ENCODE results near the gene F2. TPM values are rescaled to one million over a fixed set of nuclear protein-coding genes. Genes with fewer than 3 reads are reported as not detected.

The F2 gene
- total and polyA plus RNA-seq, 5 experiments from 2014 or later = not detected

- H3K4me1 Mint-ChIP-seq = peaks cover 24 to 59% (median 55%) of the 10 kb centered on the region in 4 donors
- H3K27me3 Mint-ChIP-seq = no peaks in the 10 kb centered on the region
- no peaks in the 10 kb centered on the region for H3K9me3 Mint-ChIP-seq
- peak overlapping the region in 4 of 10 donors; percentile 18 to 51 (median 44) for H3K4me3 Mint-ChIP-seq
- DNase-seq = no peak
- POLR2A ChIA-PET = interaction anchor here (8.9 kb wide), 1 partner anchor 21 kb away, joined by 91 read pairs; the partner anchor contains the start of genes ARHGAP1 and ZNF408
- H3K36me3 Mint-ChIP-seq = peaks cover 0 to 52% (median 14%) of the 10 kb centered on the region in 3 donors
- H3K27ac Mint-ChIP-seq = peak overlapping the region in 6 of 10 donors; percentile 6 to 85 (median 68)
- no peak for ATAC-seq
Measured at GRCh38 chr11:46677169-46677568, 41.8 kb upstream of the F2 start.

GRCh38 chr11:46677991-46678740, 40.8 kb upstream of the F2 start:
- POLR2A ChIA-PET = interaction anchor here (0.7 kb wide), 1 partner anchor 24 kb away, joined by 4 read pairs; no protein-coding TSS in a partner anchor
- Mint-ChIP-seq H3K4me3 (peak overlapping the region in 1 of 10 donors; percentile 59), H3K4me1 (peaks cover 20 to 49% (median 45%) of the 10 kb centered on the region in 4 donors), H3K27ac (peak overlapping the region in 7 of 10 donors; percentile 25 to 85 (median 37)), H3K9me3 (no peaks in the 10 kb centered on the region), H3K27me3 (no peaks in the 10 kb centered on the region), H3K36me3 (peaks cover 0 to 52% (median 7%) of the 10 kb centered on the region in 3 donors)
- no peak for ATAC-seq
- no peak for DNase-seq

GRCh38 chr11:46678741-46679130, 40.3 kb upstream of the F2 start:
- peak overlapping the region in 4 of 10 donors; percentile 8 to 81 (median 30) for H3K27ac Mint-ChIP-seq
- no peaks in the 10 kb centered on the region for H3K27me3 Mint-ChIP-seq
- peaks cover 17 to 44% (median 40%) of the 10 kb centered on the region in 4 donors for H3K4me1 Mint-ChIP-seq
- DNase-seq (no peak), ATAC-seq (no peak)
- no peaks in the 10 kb centered on the region for H3K9me3 Mint-ChIP-seq
- H3K36me3 Mint-ChIP-seq = peaks cover 0 to 57% (median 7%) of the 10 kb centered on the region in 3 donors
- POLR2A ChIA-PET = interaction anchor here (1.4 kb wide), 1 partner anchor 8 kb away, joined by 3 read pairs; no protein-coding TSS in a partner anchor
- no peak overlapping the region for H3K4me3 Mint-ChIP-seq

GRCh38 chr11:46679241-46680163, 39.5 kb upstream of the F2 start:
- no peaks in the 10 kb centered on the region for H3K27me3 Mint-ChIP-seq
- H3K27ac Mint-ChIP-seq = peak overlapping the region in 4 of 10 donors; percentile 24 to 70 (median 36)
- H3K9me3 Mint-ChIP-seq = no peaks in the 10 kb centered on the region
- peaks cover 14 to 41% (median 34%) of the 10 kb centered on the region in 4 donors for H3K4me1 Mint-ChIP-seq
- no peak overlapping the region for H3K4me3 Mint-ChIP-seq
- peaks cover 0 to 65% (median 8%) of the 10 kb centered on the region in 3 donors for H3K36me3 Mint-ChIP-seq
- ATAC-seq (no peak), DNase-seq (peak in 1 of 10 donors; percentile 63)
- POLR2A ChIA-PET = interaction anchor here (0.6 to 1.4 kb wide), 2 partner anchors 9 to 777 kb away, joined by 3 to 4 read pairs; no protein-coding TSS in a partner anchor

GRCh38 chr11:46680164-46680760, 38.8 kb upstream of the F2 start:
- POLR2A ChIA-PET = interaction anchor here (0.6 to 1.4 kb wide), 2 partner anchors 9 to 776 kb away, joined by 3 to 4 read pairs; no protein-coding TSS in a partner anchor
- H3K36me3 Mint-ChIP-seq = peaks cover 0 to 72% (median 8%) of the 10 kb centered on the region in 3 donors
- ATAC-seq (no peak), DNase-seq (peak in 1 of 10 donors; percentile 32)
- no peaks in the 10 kb centered on the region for H3K27me3 Mint-ChIP-seq
- peak overlapping the region in 1 of 10 donors; percentile 70 for H3K27ac Mint-ChIP-seq
- no peak overlapping the region for H3K4me3 Mint-ChIP-seq
- H3K9me3 Mint-ChIP-seq = no peaks in the 10 kb centered on the region
- peaks cover 9 to 34% (median 27%) of the 10 kb centered on the region in 4 donors for H3K4me1 Mint-ChIP-seq

- Mint-ChIP-seq H3K27me3 (no peaks in the 10 kb centered on the region), H3K4me1 (peaks cover 7 to 28% (median 22%) of the 10 kb centered on the region in 4 donors), H3K27ac (no peak overlapping the region), H3K4me3 (no peak overlapping the region), H3K36me3 (peaks cover 0 to 77% (median 8%) of the 10 kb centered on the region in 3 donors), H3K9me3 (no peaks in the 10 kb centered on the region)
- POLR2A ChIA-PET = interaction anchor here (3.8 kb wide), 1 partner anchor 9 kb away, joined by 19 read pairs; no protein-coding TSS in a partner anchor
- ATAC-seq = no peak
- peak in 1 of 10 donors; percentile 26 for DNase-seq
Measured at GRCh38 chr11:46680815-46681214, 38.2 kb upstream of the F2 start.

GRCh38 chr11:46681814-46682213, 37.2 kb upstream of the F2 start:
- Mint-ChIP-seq H3K36me3 (peaks cover 0 to 86% (median 8%) of the 10 kb centered on the region in 3 donors), H3K27ac (peak overlapping the region in 2 of 10 donors; percentile 10 to 47), H3K4me3 (no peak overlapping the region), H3K4me1 (peaks cover 5 to 19% (median 14%) of the 10 kb centered on the region in 4 donors), H3K27me3 (no peaks in the 10 kb centered on the region), H3K9me3 (no peaks in the 10 kb centered on the region)
- no peak for ATAC-seq
- POLR2A ChIA-PET = interaction anchor here (3.8 kb wide), 1 partner anchor 10 kb away, joined by 19 read pairs; no protein-coding TSS in a partner anchor
- DNase-seq = peak in 1 of 10 donors; percentile 60

- Mint-ChIP-seq H3K4me1 (peaks cover 0 to 17% (median 4%) of the 10 kb centered on the region in 4 donors), H3K27ac (peak overlapping the region in 6 of 10 donors; percentile 5 to 43 (median 24)), H3K27me3 (no peaks in the 10 kb centered on the region), H3K9me3 (no peaks in the 10 kb centered on the region), H3K4me3 (no peak overlapping the region), H3K36me3 (peaks cover 0 to 88% (median 6%) of the 10 kb centered on the region in 3 donors)
- POLR2A ChIA-PET = interaction anchor here (0.7 to 3.8 kb wide), 2 partner anchors 11 to 522 kb away, joined by 3 to 19 read pairs; no protein-coding TSS in a partner anchor
- ATAC-seq (no peak), DNase-seq (peak in 1 of 10 donors; percentile 27)
Measured at GRCh38 chr11:46682773-46683752, 36.0 kb upstream of the F2 start.

GRCh38 chr11:46684367-46684766, 34.6 kb upstream of the F2 start:
- Mint-ChIP-seq H3K9me3 (no peaks in the 10 kb centered on the region), H3K27me3 (no peaks in the 10 kb centered on the region), H3K27ac (peak overlapping the region in 1 of 10 donors; percentile 9), H3K4me1 (peaks cover 0 to 19% (median 0%) of the 10 kb centered on the region in 4 donors), H3K36me3 (peaks cover 0 to 84% (median 5%) of the 10 kb centered on the region in 3 donors), H3K4me3 (no peak overlapping the region)
- ATAC-seq (no peak), DNase-seq (no peak)
- POLR2A ChIA-PET = interaction anchor here (3.8 kb wide), 1 partner anchor 13 kb away, joined by 19 read pairs; no protein-coding TSS in a partner anchor

GRCh38 chr11:46686886-46687795, 31.9 kb upstream of the F2 start:
- Mint-ChIP-seq H3K36me3 (peaks cover 0 to 81% (median 5%) of the 10 kb centered on the region in 3 donors), H3K27me3 (no peaks in the 10 kb centered on the region), H3K9me3 (no peaks in the 10 kb centered on the region), H3K27ac (peak overlapping the region in 4 of 10 donors; percentile 9 to 66 (median 51)), H3K4me3 (no peak overlapping the region), H3K4me1 (peaks cover 0 to 23% (median 1%) of the 10 kb centered on the region in 4 donors)
- POLR2A ChIA-PET = interaction anchor here (1.4 kb wide), 1 partner anchor 13 kb away, joined by 6 read pairs; the partner anchor contains the start of gene ARHGAP1
- DNase-seq (no peak), ATAC-seq (no peak)

Measured in naive thymus-derived CD8-positive, alpha-beta T cell (primary cell).